HG03280 (cell line): ENCODE results near the gene ATG16L1.

Experiments
- ATAC-seq: cut with Tn5 transposase; IDR thresholded peaks from one replicate; pipeline ENCODE4 v1.9.1; 2021; ENCODE audit warnings: mild to moderate bottlenecking, moderate library complexity; ENCODE audit not compliant: unreplicated experiment

The ATG16L1 gene

GRCh38 chr2:233226511-233227031, 24.9 kb upstream of the ATG16L1 start:
- no peak for ATAC-seq

GRCh38 chr2:233227346-233227978, 24.0 kb upstream of the ATG16L1 start:
- no peak for ATAC-seq

- ATAC-seq = no peak
Observed at GRCh38 chr2:233228376-233228775, 23.1 kb upstream of the ATG16L1 start.

GRCh38 chr2:233233618-233234230, 17.7 kb upstream of the ATG16L1 start:
- no peak for ATAC-seq

- no peak for ATAC-seq
Observed at GRCh38 chr2:233234264-233234663, 17.2 kb upstream of the ATG16L1 start.

- no peak for ATAC-seq
Observed at GRCh38 chr2:233234996-233235395, 16.5 kb upstream of the ATG16L1 start.

- ATAC-seq = no peak
Observed at GRCh38 chr2:233235977-233236376, 15.5 kb upstream of the ATG16L1 start.

- no peak for ATAC-seq
Observed at GRCh38 chr2:233236820-233237589, 14.5 kb upstream of the ATG16L1 start.

GRCh38 chr2:233240897-233241296, 10.6 kb upstream of the ATG16L1 start:
- ATAC-seq = no peak

GRCh38 chr2:233241803-233242202, 9.7 kb upstream of the ATG16L1 start:
- ATAC-seq = no peak

GRCh38 chr2:233242231-233242927, 9.1 kb upstream of the ATG16L1 start:
- ATAC-seq = no peak

GRCh38 chr2:233243348-233243747, 8.1 kb upstream of the ATG16L1 start:
- ATAC-seq = no peak

- ATAC-seq = no peak
Observed at GRCh38 chr2:233244818-233245217, 6.7 kb upstream of the ATG16L1 start.

GRCh38 chr2:233245406-233245805, 6.1 kb upstream of the ATG16L1 start:
- no peak for ATAC-seq

GRCh38 chr2:233247116-233247515, 4.4 kb upstream of the ATG16L1 start:
- ATAC-seq = no peak

- no peak for ATAC-seq
Observed at GRCh38 chr2:233247744-233248143, 3.7 kb upstream of the ATG16L1 start.

GRCh38 chr2:233248999-233249398, 2.5 kb upstream of the ATG16L1 start:
- no peak for ATAC-seq

- no peak for ATAC-seq
Observed at GRCh38 chr2:233250568-233250967, 905 bp upstream of the ATG16L1 start.

GRCh38 chr2:233250985-233251305, 528 bp upstream of the ATG16L1 start:
- peak; percentile 7 for ATAC-seq

- no peak for ATAC-seq
Observed at GRCh38 chr2:233252227-233252626, 754 bp downstream of the ATG16L1 start.

GRCh38 chr2:233255151-233255550, 3.7 kb downstream of the ATG16L1 start:
- ATAC-seq = no peak
